ENCODE measurements around the gene ALPL.

DNA sequence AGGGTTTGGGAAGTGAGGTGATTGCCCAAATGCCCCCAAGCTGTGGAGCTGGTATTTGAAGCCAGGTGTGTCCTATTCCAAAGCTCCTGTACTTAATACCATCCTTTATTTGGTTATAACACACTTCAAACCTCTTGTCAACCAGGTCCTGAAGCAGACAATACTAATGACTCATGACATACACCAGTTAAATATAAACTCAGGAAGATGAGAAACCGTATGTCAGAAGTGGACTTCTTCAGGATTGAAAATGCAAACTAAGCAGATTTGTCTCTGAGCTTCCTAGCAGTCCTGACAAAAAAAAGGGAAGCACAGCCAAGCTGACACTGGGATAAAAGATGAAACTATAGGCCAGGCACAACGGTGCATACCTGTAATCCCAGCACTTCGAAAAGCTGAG lies 70.6 kb downstream of the ALPL start:
- TF ChIP-seq, protein P1, sequence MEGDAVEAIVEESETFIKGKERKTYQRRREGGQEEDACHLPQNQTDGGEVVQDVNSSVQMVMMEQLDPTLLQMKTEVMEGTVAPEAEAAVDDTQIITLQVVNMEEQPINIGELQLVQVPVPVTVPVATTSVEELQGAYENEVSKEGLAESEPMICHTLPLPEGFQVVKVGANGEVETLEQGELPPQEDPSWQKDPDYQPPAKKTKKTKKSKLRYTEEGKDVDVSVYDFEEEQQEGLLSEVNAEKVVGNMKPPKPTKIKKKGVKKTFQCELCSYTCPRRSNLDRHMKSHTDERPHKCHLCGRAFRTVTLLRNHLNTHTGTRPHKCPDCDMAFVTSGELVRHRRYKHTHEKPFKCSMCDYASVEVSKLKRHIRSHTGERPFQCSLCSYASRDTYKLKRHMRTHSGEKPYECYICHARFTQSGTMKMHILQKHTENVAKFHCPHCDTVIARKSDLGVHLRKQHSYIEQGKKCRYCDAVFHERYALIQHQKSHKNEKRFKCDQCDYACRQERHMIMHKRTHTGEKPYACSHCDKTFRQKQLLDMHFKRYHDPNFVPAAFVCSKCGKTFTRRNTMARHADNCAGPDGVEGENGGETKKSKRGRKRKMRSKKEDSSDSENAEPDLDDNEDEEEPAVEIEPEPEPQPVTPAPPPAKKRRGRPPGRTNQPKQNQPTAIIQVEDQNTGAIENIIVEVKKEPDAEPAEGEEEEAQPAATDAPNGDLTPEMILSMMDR (IDR thresholded peaks at IDR 0.05 in 8 of 11, conservative IDR thresholded peaks at IDR 0.05 in 3 of 11) = no peak
- no peak for TF ChIP-seq POLR2A (IDR thresholded peaks at IDR 0.05)
- no peak for TF ChIP-seq POLR2AphosphoS5 (IDR thresholded peaks at IDR 0.05)
